HepG2 (cell line): ENCODE results near the gene SPHK1. TPM values are rescaled to one million over a fixed set of nuclear protein-coding genes. Genes with fewer than 3 reads are reported as not detected.

Experiments
- ARID4A ChIP-seq: sonication (generic); formaldehyde crosslinking; IDR thresholded peaks from 2 replicates; pipeline ENCODE4 v1.5.0; 2020; ENCODE audit warnings: mild to moderate bottlenecking, missing genetic modification reagents, borderline replicate concordance
- ARID5B ChIP-seq: IDR thresholded peaks from 2 replicates; pipeline ENCODE4 v1.4.0; 2020; ENCODE audit warnings: mild to moderate bottlenecking, missing genetic modification reagents
- BRCA1 ChIP-seq: sonication (generic); formaldehyde crosslinking; IDR thresholded peaks from 2 replicates; pipeline ENCODE4 v1.4.0; 2020; ENCODE audit warnings: missing genetic modification reagents
- HHEX ChIP-seq: IDR thresholded peaks from 2 replicates; pipeline ENCODE4 v1.6.1; 2016; ENCODE audit warnings: control low read depth
- HIC2 ChIP-seq: sonication (generic); formaldehyde crosslinking; IDR thresholded peaks from 2 replicates; pipeline ENCODE4 v1.9.0; 2022; ENCODE audit warnings: low read depth, missing genetic modification reagents
- KDM1A ChIP-seq: IDR thresholded peaks from 2 replicates; pipeline ENCODE4 v1.6.1; 2016; ENCODE audit warnings: missing compliant biosample characterization
- MEIS2 ChIP-seq: sonication (generic); formaldehyde crosslinking; IDR thresholded peaks from 2 replicates; pipeline ENCODE4 v1.9.0; 2021; ENCODE audit warnings: mild to moderate bottlenecking, missing genetic modification reagents
- MTA1 ChIP-seq: sonication (generic); formaldehyde crosslinking; IDR thresholded peaks from 2 replicates; pipeline ENCODE4 v1.4.0; 2020; ENCODE audit warnings: missing genetic modification reagents, mild to moderate bottlenecking, borderline replicate concordance
- NFATC3 ChIP-seq: sonication (generic); formaldehyde crosslinking; IDR thresholded peaks from 2 replicates; pipeline ENCODE4 v1.5.1; 2020; ENCODE audit warnings: mild to moderate bottlenecking, missing genetic modification reagents
- NFYC ChIP-seq: IDR thresholded peaks from 2 replicates; pipeline ENCODE4 v1.6.1; 2016; ENCODE audit warnings: missing genetic modification reagents, missing compliant biosample characterization
- NR2F6 ChIP-seq, 2 experiments: IDR thresholded peaks; 2 replicates each; pipeline ENCODE4 v1.6.1; 2016; ENCODE audit warnings: antibody characterized with exemption in 1 of 2, mild to moderate bottlenecking in 1 of 2
- POLR2A ChIP-seq, 2 experiments: IDR thresholded peaks; 2 replicates each; pipeline ENCODE4 v1.6.1; 2011; ENCODE audit warnings: low read depth in 2 of 2, low read length in 2 of 2, mild to moderate bottlenecking in 1 of 2, moderate library complexity in 1 of 2; ENCODE audit not compliant: insufficient read depth in 1 of 2
- SNAPC5 ChIP-seq: sonication (generic); formaldehyde crosslinking; IDR thresholded peaks from 2 replicates; pipeline ENCODE4 v1.8.1; 2023; ENCODE audit warnings: mild to moderate bottlenecking, missing genetic modification reagents, borderline replicate concordance
- ZC3H13 ChIP-seq: sonication (generic); formaldehyde crosslinking; IDR thresholded peaks from 2 replicates; pipeline ENCODE4 v1.8.1; 2023; ENCODE audit warnings: mild to moderate bottlenecking, missing genetic modification reagents, moderate library complexity
- ZNF260 ChIP-seq: sonication (generic); formaldehyde crosslinking; IDR thresholded peaks from 2 replicates; pipeline ENCODE4 v1.4.0; 2020; ENCODE audit warnings: missing genetic modification reagents, low read depth, mild to moderate bottlenecking, borderline replicate concordance
- ZNF362 ChIP-seq: sonication (generic); formaldehyde crosslinking; IDR thresholded peaks from 2 replicates; pipeline ENCODE4 v1.4.0; 2020; ENCODE audit warnings: missing genetic modification reagents, mild to moderate bottlenecking, borderline replicate concordance
- ZNF530 ChIP-seq: sonication (generic); formaldehyde crosslinking; IDR thresholded peaks from 2 replicates; pipeline ENCODE4 v1.5.0; 2020; ENCODE audit warnings: low read depth, mild to moderate bottlenecking, missing genetic modification reagents
- ZNF740 ChIP-seq: sonication (generic); formaldehyde crosslinking; IDR thresholded peaks from 2 replicates; pipeline ENCODE4 v1.4.0; 2020; ENCODE audit warnings: missing genetic modification reagents
- ZSCAN9 ChIP-seq: IDR thresholded peaks from 2 replicates; pipeline ENCODE4 v1.6.1; 2016; ENCODE audit warnings: borderline replicate concordance
- polyA plus RNA-seq, 8 experiments: library from polyadenylated mRNA; depleted of rRNA in 3 of 8; stranded (reverse) in 7 of 8; unstranded in 1 of 8; fragments of >200 nt; fragmentation: Illumina TruSeq in 4 of 8; extraction: Trizol in 4 of 8; gene quantifications; 2 replicates each; pipeline versions ENCODE4 v1.2.1 to v1.2.3, GENCODE V29; 2011 to 2016; ENCODE audit warnings: low read depth in 4 of 8, missing spikeins in 1 of 8, mixed read lengths in 1 of 8; ENCODE audit not compliant: insufficient read depth in 1 of 8
- total RNA-seq, 5 experiments: library from RNA; depleted of rRNA; stranded (reverse); fragments of >200 nt; fragmentation: Illumina TruSeq; extraction: Trizol; gene quantifications; 2 replicates each; pipeline ENCODE4 v1.2.3, GENCODE V29; 2016; ENCODE audit warnings: low read depth in 1 of 5

The SPHK1 gene
- total and polyA plus RNA-seq, 2 of the 13 experiments (the other 11 are each of a cell fraction or from before 2014, with no cell fraction given) = 129 to 160 TPM

GRCh38 chr17:76382351-76382802 lies 2.0 kb upstream of the SPHK1 start (continued):
- no peak; the same call in 1 of the 2 replicates for TF ChIP-seq ZNF740 (CRISPR knock-in tag)
- no peak; the same call in 1 of the 2 replicates for TF ChIP-seq ZC3H13
- no peak for TF ChIP-seq HHEX (CRISPR knock-in tag)
- no peak for TF ChIP-seq BRCA1 (CRISPR knock-in tag)
- TF ChIP-seq ARID4A (CRISPR knock-in tag) = peak; percentile 84
- no peak; the same call in 1 of the 2 replicates for TF ChIP-seq NFYC (CRISPR knock-in tag)
- no peak; the same call in 1 of the 2 replicates for TF ChIP-seq NFATC3 (CRISPR knock-in tag)
- TF ChIP-seq POLR2A (IDR thresholded peaks at IDR 0.05; ENCODE audit: insufficient read depth in 1 of 2, low read depth in 2 of 2, low read length in 2 of 2) = peak in 1 of 2 experiments; percentile 52; a peak in 2 of 4 replicates
- TF ChIP-seq SNAPC5 (CRISPR knock-in tag) = 0 out of 2 replicates have a peak, but pooled peaks have one; percentile 70
- TF ChIP-seq MEIS2 (CRISPR knock-in tag) = peak; percentile 63; the same call in 1 of the 2 replicates
- TF ChIP-seq ZSCAN9 (CRISPR knock-in tag) = no peak
- no peak for TF ChIP-seq ZNF530 (CRISPR knock-in tag)
- peak; percentile 91 for TF ChIP-seq HIC2 (CRISPR knock-in tag)
- TF ChIP-seq NR2F6 (IDR thresholded peaks at IDR 0.05) = peak; percentile 97
- peak; percentile 97 for TF ChIP-seq NR2F6 (CRISPR knock-in tag; IDR thresholded peaks at IDR 0.05)
- peak; percentile 83 for TF ChIP-seq ARID5B (CRISPR knock-in tag)
- no peak for TF ChIP-seq KDM1A (CRISPR knock-in tag)
- TF ChIP-seq ZNF260 (CRISPR knock-in tag) = no peak
- peak; percentile 91; the same call in 1 of the 2 replicates for TF ChIP-seq MTA1
- TF ChIP-seq ZNF362 (CRISPR knock-in tag) = peak; percentile 85
